Measurements from ENCODE around the gene PDE7B. TPM values are rescaled to one million over a fixed set of nuclear protein-coding genes. Genes with fewer than 3 reads are reported as not detected.

Gene PDE7B
- total and polyA plus RNA-seq, 4 donors = 0.26 to 3.7 (median 1.8) TPM

DNA sequence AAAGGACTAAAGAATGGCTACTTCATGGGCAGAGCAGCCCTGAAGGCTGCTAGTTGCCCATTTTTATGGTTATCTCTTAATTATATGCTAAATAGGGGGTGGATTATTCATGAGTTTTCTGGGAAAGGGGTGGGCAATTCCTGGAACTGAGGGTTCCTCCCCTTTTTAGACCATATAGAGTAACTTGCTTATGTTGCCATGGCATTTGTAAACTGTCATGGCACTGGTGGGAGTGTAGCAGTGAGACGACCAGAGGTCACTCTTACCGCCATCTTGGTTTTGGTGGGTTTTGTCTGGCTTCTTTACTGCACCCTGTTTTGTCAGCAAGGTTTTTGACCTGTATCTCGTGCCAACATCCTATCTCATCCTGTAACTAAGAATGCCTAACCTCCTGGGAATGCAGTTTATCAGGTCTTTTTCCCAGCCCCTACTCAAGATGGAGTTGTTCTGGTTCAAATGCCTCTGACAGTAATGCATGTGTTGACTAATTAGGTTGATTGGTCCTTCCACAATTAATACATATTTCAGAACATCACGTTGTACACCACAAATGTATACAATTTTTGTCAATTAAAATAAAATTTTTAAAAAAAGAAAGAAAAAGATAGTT is 139.5 kb downstream of the PDE7B start:
- ATAC-seq (ENCODE audit: insufficient read depth, low FRiP score) = no peak
- TF ChIP-seq, protein P1, sequence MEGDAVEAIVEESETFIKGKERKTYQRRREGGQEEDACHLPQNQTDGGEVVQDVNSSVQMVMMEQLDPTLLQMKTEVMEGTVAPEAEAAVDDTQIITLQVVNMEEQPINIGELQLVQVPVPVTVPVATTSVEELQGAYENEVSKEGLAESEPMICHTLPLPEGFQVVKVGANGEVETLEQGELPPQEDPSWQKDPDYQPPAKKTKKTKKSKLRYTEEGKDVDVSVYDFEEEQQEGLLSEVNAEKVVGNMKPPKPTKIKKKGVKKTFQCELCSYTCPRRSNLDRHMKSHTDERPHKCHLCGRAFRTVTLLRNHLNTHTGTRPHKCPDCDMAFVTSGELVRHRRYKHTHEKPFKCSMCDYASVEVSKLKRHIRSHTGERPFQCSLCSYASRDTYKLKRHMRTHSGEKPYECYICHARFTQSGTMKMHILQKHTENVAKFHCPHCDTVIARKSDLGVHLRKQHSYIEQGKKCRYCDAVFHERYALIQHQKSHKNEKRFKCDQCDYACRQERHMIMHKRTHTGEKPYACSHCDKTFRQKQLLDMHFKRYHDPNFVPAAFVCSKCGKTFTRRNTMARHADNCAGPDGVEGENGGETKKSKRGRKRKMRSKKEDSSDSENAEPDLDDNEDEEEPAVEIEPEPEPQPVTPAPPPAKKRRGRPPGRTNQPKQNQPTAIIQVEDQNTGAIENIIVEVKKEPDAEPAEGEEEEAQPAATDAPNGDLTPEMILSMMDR (IDR thresholded peaks at IDR 0.05; ENCODE audit: control extremely low read depth, extremely low read depth) = no peak
- 88 to 89% methylated on average over 4 of the region's 4 CpGs for WGBS, 2 donors
- Histone ChIP-seq H3K9ac (ENCODE audit: insufficient read depth in 1 of 2, low read length in 2 of 2) (no peak overlapping the region), H3K9me3 (ENCODE audit: control insufficient read depth in 4 of 4, insufficient read depth in 3 of 4, low read length in 3 of 4) (no peaks in the 10 kb centered on the region), H3K27ac (ENCODE audit: low read depth in 1 of 2, low read length in 1 of 2) (no peak overlapping the region), H3K4me3 (no peak overlapping the region), H3K27me3 (ENCODE audit: control insufficient read depth in 3 of 3, insufficient read depth in 3 of 3, low read length in 2 of 3) (no peaks in the 10 kb centered on the region), H3K4me1 (ENCODE audit: control insufficient read depth in 5 of 5, insufficient read depth in 5 of 5, low read length in 5 of 5) (peaks cover 0 to 1% (median 0%) of the 10 kb centered on the region in 5 donors), H3K36me3 (ENCODE audit: control insufficient read depth in 4 of 4, insufficient read depth in 4 of 4, low read length in 4 of 4) (no peaks in the 10 kb centered on the region)
- no peak for DNase-seq

DNA sequence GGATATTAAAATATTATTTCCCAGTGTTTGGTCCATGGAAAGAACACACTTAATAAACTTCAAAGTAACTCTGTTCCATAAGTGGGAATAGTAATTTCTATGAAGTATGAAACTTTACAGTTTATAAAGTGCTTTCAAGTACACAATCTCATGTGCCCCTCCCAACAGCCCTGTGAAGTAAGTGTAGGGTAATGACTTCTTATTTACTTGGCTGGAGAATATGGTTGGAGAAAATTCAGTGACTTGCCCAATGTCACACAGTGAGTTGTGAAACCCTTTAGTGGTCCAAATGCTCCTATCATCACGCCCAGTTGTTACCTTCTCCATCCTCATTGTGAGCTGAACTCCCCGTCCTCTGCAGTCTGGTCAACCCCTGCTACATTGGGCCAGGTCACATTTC is 141.2 kb downstream of the PDE7B start:
- no peak for ATAC-seq (ENCODE audit: insufficient read depth, low FRiP score)
- H3K36me3 ChIP-seq (ENCODE audit: control insufficient read depth in 4 of 4, insufficient read depth in 4 of 4, low read length in 4 of 4) = no peaks in the 10 kb centered on the region
- H3K9ac ChIP-seq (ENCODE audit: insufficient read depth in 1 of 2, low read length in 2 of 2) = no peak overlapping the region
- 64 to 86% methylated on average over 2 of the region's 2 CpGs for WGBS, 2 donors
- no peak for DNase-seq
- H3K4me1 ChIP-seq (ENCODE audit: control insufficient read depth in 5 of 5, insufficient read depth in 5 of 5, low read length in 5 of 5) = peaks cover 0 to 1% (median 0%) of the 10 kb centered on the region in 5 donors
- H3K27ac ChIP-seq (ENCODE audit: low read depth in 1 of 2, low read length in 1 of 2) = no peak overlapping the region
- H3K4me3 ChIP-seq = no peak overlapping the region
- no peaks in the 10 kb centered on the region for H3K27me3 ChIP-seq (ENCODE audit: control insufficient read depth in 3 of 3, insufficient read depth in 3 of 3, low read length in 2 of 3)
- TF ChIP-seq, protein P1 (IDR thresholded peaks at IDR 0.05; ENCODE audit: control extremely low read depth, extremely low read depth) = no peak
- H3K9me3 ChIP-seq (ENCODE audit: control insufficient read depth in 4 of 4, insufficient read depth in 3 of 4, low read length in 3 of 4) = no peaks in the 10 kb centered on the region

DNA sequence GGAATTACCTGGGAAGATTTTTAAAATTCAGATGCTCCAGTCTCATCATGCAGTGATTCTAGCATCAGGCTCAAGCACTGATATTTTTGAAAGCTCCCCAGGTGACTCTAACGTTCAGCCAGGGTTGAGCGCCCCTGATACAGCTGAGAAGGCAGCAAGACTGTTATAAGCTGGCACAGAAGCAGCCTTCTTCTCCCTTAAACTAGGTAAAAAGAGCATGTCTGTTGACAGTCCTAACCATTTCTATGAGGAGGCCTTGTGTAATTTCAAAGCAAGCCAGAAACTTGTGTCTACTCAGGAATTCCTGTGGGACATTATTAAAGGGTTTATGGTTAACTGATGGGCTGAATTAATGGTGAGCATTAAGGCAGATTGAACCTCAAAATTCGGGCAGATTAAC is 141.9 kb downstream of the PDE7B start:
- TF ChIP-seq, protein P1 (IDR thresholded peaks at IDR 0.05; ENCODE audit: control extremely low read depth, extremely low read depth) = no peak
- H3K4me3 ChIP-seq = no peak overlapping the region
- ATAC-seq (ENCODE audit: insufficient read depth, low FRiP score) = no peak
- H3K27ac ChIP-seq (ENCODE audit: low read depth in 1 of 2, low read length in 1 of 2) = no peak overlapping the region
- H3K4me1 ChIP-seq (ENCODE audit: control insufficient read depth in 5 of 5, insufficient read depth in 5 of 5, low read length in 5 of 5) = peaks cover 0 to 1% (median 0%) of the 10 kb centered on the region in 5 donors
- no peaks in the 10 kb centered on the region for H3K36me3 ChIP-seq (ENCODE audit: control insufficient read depth in 4 of 4, insufficient read depth in 4 of 4, low read length in 4 of 4)
- H3K27me3 ChIP-seq (ENCODE audit: control insufficient read depth in 3 of 3, insufficient read depth in 3 of 3, low read length in 2 of 3) = no peaks in the 10 kb centered on the region
- H3K9me3 ChIP-seq (ENCODE audit: control insufficient read depth in 4 of 4, insufficient read depth in 3 of 4, low read length in 3 of 4) = no peaks in the 10 kb centered on the region
- 81 to 90% methylated on average over 3 of the region's 3 CpGs for WGBS, 2 donors
- H3K9ac ChIP-seq (ENCODE audit: insufficient read depth in 1 of 2, low read length in 2 of 2) = no peak overlapping the region
- DNase-seq = no peak

Measured in lung (tissue), 12 donors.